HG03135 (cell line): Measurements from ENCODE around the gene PTPN6.

ENCODE experiments used
- ATAC-seq: cut with Tn5 transposase; IDR thresholded peaks from one replicate; pipeline ENCODE4 v1.9.1; 2021; ENCODE audit warnings: mild to moderate bottlenecking, moderate library complexity; ENCODE audit not compliant: unreplicated experiment

The PTPN6 gene

DNA sequence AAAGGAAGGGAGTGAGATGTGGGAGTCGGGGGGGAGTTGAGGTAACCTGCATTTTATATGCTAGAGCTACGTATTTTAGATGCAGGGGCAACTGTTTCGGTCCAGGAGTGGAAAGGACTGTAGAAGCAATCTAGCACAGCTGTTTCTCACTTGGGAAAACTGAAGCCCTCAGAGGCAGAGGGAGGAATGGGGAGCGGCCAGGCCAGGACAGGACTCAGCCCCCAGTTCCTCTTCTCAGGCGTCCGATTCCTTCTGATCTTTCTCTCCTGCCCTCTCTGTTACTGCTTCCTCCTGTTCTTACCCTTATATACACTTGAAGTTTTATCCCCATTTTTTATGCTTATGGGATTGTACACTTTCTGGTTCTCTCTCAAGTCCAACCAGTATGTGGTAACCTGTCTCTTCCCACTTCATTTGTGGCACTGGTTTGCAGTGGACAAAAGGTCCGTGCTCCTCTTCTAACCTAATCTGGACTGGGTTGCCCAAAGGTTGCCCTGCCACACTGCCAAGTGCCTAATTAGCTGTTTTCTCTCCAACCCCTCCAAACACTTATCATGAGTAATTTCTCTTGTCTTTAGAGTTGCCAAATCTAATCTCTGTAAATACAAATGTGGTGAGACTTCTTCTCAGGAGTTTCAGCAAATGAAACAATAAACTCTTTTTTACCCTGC, 50.9 kb downstream of the PTPN6 start:
- ATAC-seq = no peak

DNA sequence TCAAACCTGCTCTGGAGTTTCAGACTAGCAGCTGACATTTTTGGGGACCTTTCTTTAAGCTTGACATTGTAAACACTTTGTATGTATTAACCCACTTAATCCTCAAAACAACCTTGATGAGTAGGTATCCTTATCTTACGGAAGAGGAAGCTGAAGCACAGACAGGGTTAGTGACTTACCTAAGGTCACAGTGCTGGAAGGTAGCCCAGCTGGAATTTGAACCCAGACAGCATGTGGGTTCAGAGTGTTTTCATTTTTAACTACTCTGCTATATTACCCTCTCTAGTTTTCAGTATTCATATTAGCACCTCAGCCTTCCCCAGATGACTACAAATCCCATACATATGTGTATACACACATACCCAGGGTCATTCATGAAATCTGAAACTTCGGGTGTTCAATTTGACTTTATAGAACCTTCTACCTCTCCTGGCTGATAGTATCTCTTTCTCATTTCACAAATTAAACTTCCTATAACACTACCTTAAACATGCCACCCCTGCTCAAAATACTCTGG, 53.2 kb downstream of the PTPN6 start:
- no peak for ATAC-seq

DNA sequence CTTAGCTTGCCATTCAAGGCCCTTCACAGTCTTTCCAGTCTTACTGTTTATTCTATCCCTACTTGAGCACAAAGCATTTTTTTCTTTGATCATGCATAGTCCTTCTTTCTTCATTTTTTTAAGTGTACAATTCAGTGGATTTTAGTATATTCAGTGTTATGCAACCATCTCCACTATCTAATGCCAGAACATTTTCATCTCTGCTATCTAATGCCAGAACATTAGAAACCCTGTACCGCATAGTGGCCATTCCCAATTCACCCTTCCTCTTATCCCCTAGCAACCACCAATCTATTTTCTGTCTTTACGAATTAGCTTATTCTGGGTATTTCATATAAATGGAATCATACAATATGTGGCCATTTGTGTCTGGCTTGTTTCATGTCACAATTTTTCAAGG, 53.7 kb downstream of the PTPN6 start:
- no peak for ATAC-seq

GRCh38 chr12:7005311-7005710, 54.2 kb downstream of the PTPN6 start:
- ATAC-seq = no peak

DNA sequence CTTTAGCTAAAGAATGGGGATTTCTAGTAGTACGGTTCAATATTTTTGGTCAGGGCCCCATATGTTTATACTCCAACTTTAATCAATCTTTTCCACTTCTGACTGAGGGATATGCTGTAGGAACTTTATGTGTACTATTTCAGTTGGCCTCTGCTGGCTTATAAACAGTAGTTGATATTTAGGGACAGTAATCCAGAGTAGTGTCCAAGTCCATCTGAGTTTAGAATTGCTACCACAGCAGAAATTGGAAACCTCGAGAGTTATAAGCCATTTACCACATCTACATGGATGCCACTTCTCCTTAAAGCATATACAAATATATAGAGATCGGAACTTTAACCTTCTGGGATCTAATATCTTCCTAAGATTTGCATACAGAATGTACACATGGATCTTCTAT, 55.5 kb downstream of the PTPN6 start:
- ATAC-seq = no peak

DNA sequence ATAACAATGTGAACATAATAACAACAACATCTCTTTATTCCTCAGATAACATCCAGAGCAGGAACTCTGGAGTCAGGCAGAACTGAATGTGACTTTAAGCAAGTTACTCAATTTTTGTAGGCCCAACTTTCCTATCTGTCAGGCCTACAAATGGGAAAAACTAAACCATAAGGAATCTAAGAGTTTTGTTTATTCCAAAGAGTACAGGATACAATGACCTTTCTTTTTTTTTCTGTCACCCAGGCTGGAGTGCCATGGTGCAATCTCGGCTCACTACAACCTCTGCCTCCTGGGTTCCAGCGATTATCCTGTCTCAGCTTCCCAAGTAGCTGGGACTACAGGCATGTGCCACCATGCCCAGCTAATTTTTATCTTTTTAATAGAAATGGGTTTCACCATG, 57.7 kb downstream of the PTPN6 start:
- no peak for ATAC-seq

GRCh38 chr12:7009512-7009911, 58.4 kb downstream of the PTPN6 start:
- no peak for ATAC-seq
